H9 (cell line): ENCODE measurements around the gene TRMT112. TPM values are rescaled to one million over a fixed set of nuclear protein-coding genes. Genes with fewer than 3 reads are reported as not detected.

Experiments
- DNase-seq: peaks from one replicate; pipeline ENCODE4 v3.0.0-alpha.2; 2017
- H2AFZ ChIP-seq: one replicate; pipeline ENCODE4 v1.6.1; 2013; ENCODE audit warnings: mild to moderate bottlenecking, low read length, control low read depth, moderate library complexity
- H2AK5ac ChIP-seq: 2 replicates; pipeline ENCODE4 v1.6.1; 2013; ENCODE audit warnings: low read length, control low read depth, mixed read lengths; ENCODE audit not compliant: insufficient read length
- H2BK120ac ChIP-seq: one replicate; pipeline ENCODE4 v1.6.1; 2013; ENCODE audit warnings: low read depth, mild to moderate bottlenecking, low read length, control low read depth, inconsistent platforms; ENCODE audit not compliant: poor library complexity, severe bottlenecking
- H2BK12ac ChIP-seq: 2 replicates; pipeline ENCODE4 v1.6.1; 2013; ENCODE audit warnings: low read length, control low read depth, mixed read lengths, low read depth; ENCODE audit not compliant: insufficient read length
- H2BK15ac ChIP-seq: 2 replicates; pipeline ENCODE4 v1.6.1; 2013; ENCODE audit warnings: low read depth, low read length, control low read depth
- H2BK20ac ChIP-seq: one replicate; pipeline ENCODE4 v1.6.1; 2013; ENCODE audit warnings: low read depth, mild to moderate bottlenecking, low read length, control low read depth, inconsistent platforms; ENCODE audit not compliant: poor library complexity, severe bottlenecking
- H2BK5ac ChIP-seq: 2 replicates; pipeline ENCODE4 v1.6.1; 2013; ENCODE audit warnings: low read length, control low read depth, mixed read lengths; ENCODE audit not compliant: insufficient read length
- H3K14ac ChIP-seq: 2 replicates; pipeline ENCODE4 v1.6.1; 2013; ENCODE audit warnings: low read length, control low read depth; ENCODE audit not compliant: insufficient read depth
- H3K18ac ChIP-seq: 2 replicates; pipeline ENCODE4 v1.6.1; 2013; ENCODE audit warnings: low read depth, mild to moderate bottlenecking, mixed read lengths, low read length, control low read depth; ENCODE audit not compliant: insufficient read length
- H3K23ac ChIP-seq: 2 replicates; pipeline ENCODE4 v1.6.1; 2013; ENCODE audit warnings: low read length, control low read depth, mixed read lengths, low read depth; ENCODE audit not compliant: insufficient read length
- H3K23me2 ChIP-seq: 2 replicates; pipeline ENCODE4 v1.6.1; 2013; ENCODE audit warnings: low read depth, mild to moderate bottlenecking, mixed read lengths, low read length, control low read depth; ENCODE audit not compliant: insufficient read length, poor library complexity, severe bottlenecking
- H3K27ac ChIP-seq: 2 replicates; pipeline ENCODE4 v1.5.1; 2013; ENCODE audit warnings: low read length, control low read depth, mixed read lengths, low read depth; ENCODE audit not compliant: insufficient read length
- H3K27me3 ChIP-seq: 2 replicates; pipeline ENCODE4 v1.6.1; 2013; ENCODE audit warnings: low read length, control low read depth, inconsistent platforms; ENCODE audit not compliant: insufficient read depth
- H3K4ac ChIP-seq: 2 replicates; pipeline ENCODE4 v1.6.1; 2013; ENCODE audit warnings: low read depth, mild to moderate bottlenecking, control low read depth, inconsistent platforms, low read length, moderate library complexity
- H3K4me1 ChIP-seq: 2 replicates; pipeline ENCODE4 v1.6.1; 2013; ENCODE audit warnings: low read length, control low read depth, inconsistent platforms; ENCODE audit not compliant: insufficient read depth
- H3K4me2 ChIP-seq: 2 replicates; pipeline ENCODE4 v1.6.1; 2013; ENCODE audit warnings: low read length, control low read depth, mixed read lengths; ENCODE audit not compliant: insufficient read length, insufficient read depth
- H3K56ac ChIP-seq: 2 replicates; pipeline ENCODE4 v1.6.1; 2013; ENCODE audit warnings: low read depth, mild to moderate bottlenecking, mixed read lengths, low read length, control low read depth; ENCODE audit not compliant: insufficient read length
- H3K79me1 ChIP-seq: 2 replicates; pipeline ENCODE4 v1.6.1; 2013; ENCODE audit warnings: low read depth, mild to moderate bottlenecking, moderate library complexity, low read length, control low read depth, inconsistent platforms; ENCODE audit not compliant: insufficient read depth, poor library complexity, severe bottlenecking
- H3K79me2 ChIP-seq: 2 replicates; pipeline ENCODE4 v1.6.1; 2013; ENCODE audit warnings: low read length, control low read depth, inconsistent platforms; ENCODE audit not compliant: insufficient read depth
- H3K9ac ChIP-seq: 2 replicates; pipeline ENCODE4 v1.6.1; 2013; ENCODE audit warnings: low read length, control low read depth, mixed read lengths; ENCODE audit not compliant: insufficient read length; ENCODE audit errors: extremely low read depth
- H3K9me3 ChIP-seq: one replicate; pipeline ENCODE4 v1.6.1; 2013; ENCODE audit warnings: low read depth, low read length, inconsistent platforms; ENCODE audit not compliant: control insufficient read depth
- H3T11ph ChIP-seq: one replicate; pipeline ENCODE4 v1.6.1; 2013; ENCODE audit warnings: mild to moderate bottlenecking, low read length, control low read depth, inconsistent platforms
- H4K20me1 ChIP-seq: one replicate; pipeline ENCODE4 v1.6.1; 2013; ENCODE audit not compliant: control insufficient read depth, insufficient read length, insufficient read depth
- H4K5ac ChIP-seq: 2 replicates; pipeline ENCODE4 v1.6.1; 2013; ENCODE audit warnings: low read depth, mild to moderate bottlenecking, mixed read lengths, low read length, control low read depth; ENCODE audit not compliant: insufficient read length
- H4K8ac ChIP-seq: replicated peaks from 2 replicates; pipeline ENCODE4 v1.6.1; 2013; ENCODE audit warnings: low read length, control low read depth, mixed read lengths, low read depth; ENCODE audit not compliant: insufficient read length
- H4K91ac ChIP-seq: 2 replicates; pipeline ENCODE4 v1.6.1; 2013; ENCODE audit warnings: low read depth, mild to moderate bottlenecking, moderate library complexity, mixed read lengths, low read length, control low read depth; ENCODE audit not compliant: insufficient read length
- H3K27ac Mint-ChIP-seq, 3 experiments: 2 replicates in 2 of 3; 3 replicates in 1 of 3; pipeline ENCODE4 v1.8.0; 2020 to 2021; ENCODE audit warnings: mixed read lengths in 3 of 3, mild to moderate bottlenecking in 1 of 3, moderate library complexity in 1 of 3
- H3K27me3 Mint-ChIP-seq: 2 replicates; pipeline ENCODE4 v1.8.0; 2021; ENCODE audit warnings: low read depth, mild to moderate bottlenecking, moderate library complexity, mixed read lengths
- H3K36me3 Mint-ChIP-seq, 3 experiments: 2 replicates in 2 of 3; 3 replicates in 1 of 3; pipeline ENCODE4 v1.8.0; 2020 to 2021; ENCODE audit warnings: low read depth in 3 of 3, mixed read lengths in 3 of 3; ENCODE audit not compliant: insufficient read depth in 1 of 3
- H3K4me1 Mint-ChIP-seq, 2 experiments: 2 replicates each; pipeline ENCODE4 v1.8.0; 2020; ENCODE audit warnings: mixed read lengths in 2 of 2
- H3K4me3 Mint-ChIP-seq, 2 experiments: 2 replicates in 1 of 2; 3 replicates in 1 of 2; pipeline ENCODE4 v1.8.0; 2020 to 2021; ENCODE audit warnings: mild to moderate bottlenecking in 2 of 2, mixed read lengths in 2 of 2, moderate library complexity in 1 of 2
- H3K9me3 Mint-ChIP-seq, 2 experiments: 2 replicates in 1 of 2; 3 replicates in 1 of 2; pipeline ENCODE4 v1.8.0; 2020; ENCODE audit warnings: mild to moderate bottlenecking in 2 of 2, mixed read lengths in 2 of 2, moderate library complexity in 1 of 2
- WGBS: extraction: QIAGEN DNeasy Blood & Tissue Kit; methylation state at CpG from one replicate; pipeline ENCODE4 v1.1.7; 2013; ENCODE audit warnings: missing lambda C conversion rate, low lambda C conversion rate, mixed read lengths; ENCODE audit not compliant: insufficient read length; ENCODE audit errors: extremely low coverage; 5-methylcytosine and 5-hydroxymethylcytosine counted together
- total RNA-seq: library from RNA; stranded (reverse); gene quantifications from 2 replicates; pipeline ENCODE4 v1.2.1, GENCODE V29; 2021
- TF ChIP-seq, protein P1 (sequence below): fragments of 200-600 bp; sonication (generic); conservative IDR thresholded peaks from 3 replicates; pipeline ENCODE4 v1.8.0; 2021; ENCODE audit warnings: antibody characterized with exemption, mild to moderate bottlenecking

Gene TRMT112
- total RNA-seq, 1 experiment from 2014 or later, result 315 TPM

DNA sequence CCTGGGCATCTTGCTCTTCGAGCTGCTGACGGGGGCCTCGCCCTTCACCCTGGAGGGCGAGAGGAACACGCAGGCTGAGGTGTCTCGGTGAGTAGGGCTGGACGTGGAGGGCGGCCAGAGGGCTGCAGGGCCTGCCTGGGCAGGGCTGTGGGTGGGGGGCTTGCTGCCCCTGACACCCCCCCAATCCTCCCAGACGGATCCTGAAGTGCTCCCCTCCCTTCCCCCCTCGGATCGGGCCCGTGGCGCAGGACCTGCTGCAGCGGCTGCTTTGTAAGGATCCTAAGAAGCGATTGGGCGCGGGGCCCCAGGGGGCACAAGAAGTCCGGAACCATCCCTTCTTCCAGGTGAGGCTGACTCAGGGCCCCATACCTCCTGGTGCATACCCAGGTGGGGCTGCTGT is 44.3 kb upstream of the TRMT112 start:
- no peak overlapping the region for H3K4me2 ChIP-seq
- H3K18ac ChIP-seq, result no peak overlapping the region
- no peak overlapping the region for H2BK12ac ChIP-seq
- H3K9ac ChIP-seq, result no peak overlapping the region
- no peaks in the 10 kb centered on the region; the same call in 1 of the 2 replicates for H3K27me3 ChIP-seq
- no peak overlapping the region for H3K14ac ChIP-seq
- no peak overlapping the region for H3K4ac ChIP-seq
- no peak overlapping the region for H2BK120ac ChIP-seq
- H3K56ac ChIP-seq, result no peak overlapping the region
- H3K4me1 Mint-ChIP-seq, result peaks cover 9 to 25% of the 10 kb centered on the region in 2 experiments
- H4K8ac ChIP-seq, result no peak overlapping the region
- H3K27ac Mint-ChIP-seq, result no peak overlapping the region
- H2AFZ ChIP-seq, result no peak overlapping the region
- H2BK20ac ChIP-seq, result no peak overlapping the region
- H3K23me2 ChIP-seq, result peaks cover 12% of the 10 kb centered on the region
- no peak overlapping the region for H2AK5ac ChIP-seq
- no peaks in the 10 kb centered on the region for H3K9me3 Mint-ChIP-seq
- H3T11ph ChIP-seq, result no peak overlapping the region
- no peaks in the 10 kb centered on the region for H3K79me1 ChIP-seq
- no peak overlapping the region for H3K23ac ChIP-seq
- no peak overlapping the region for H3K4me3 Mint-ChIP-seq
- no peak for DNase-seq
- H3K79me2 ChIP-seq, result no peaks in the 10 kb centered on the region
- H4K20me1 ChIP-seq, result peaks cover 2% of the 10 kb centered on the region
- TF ChIP-seq, protein P1, sequence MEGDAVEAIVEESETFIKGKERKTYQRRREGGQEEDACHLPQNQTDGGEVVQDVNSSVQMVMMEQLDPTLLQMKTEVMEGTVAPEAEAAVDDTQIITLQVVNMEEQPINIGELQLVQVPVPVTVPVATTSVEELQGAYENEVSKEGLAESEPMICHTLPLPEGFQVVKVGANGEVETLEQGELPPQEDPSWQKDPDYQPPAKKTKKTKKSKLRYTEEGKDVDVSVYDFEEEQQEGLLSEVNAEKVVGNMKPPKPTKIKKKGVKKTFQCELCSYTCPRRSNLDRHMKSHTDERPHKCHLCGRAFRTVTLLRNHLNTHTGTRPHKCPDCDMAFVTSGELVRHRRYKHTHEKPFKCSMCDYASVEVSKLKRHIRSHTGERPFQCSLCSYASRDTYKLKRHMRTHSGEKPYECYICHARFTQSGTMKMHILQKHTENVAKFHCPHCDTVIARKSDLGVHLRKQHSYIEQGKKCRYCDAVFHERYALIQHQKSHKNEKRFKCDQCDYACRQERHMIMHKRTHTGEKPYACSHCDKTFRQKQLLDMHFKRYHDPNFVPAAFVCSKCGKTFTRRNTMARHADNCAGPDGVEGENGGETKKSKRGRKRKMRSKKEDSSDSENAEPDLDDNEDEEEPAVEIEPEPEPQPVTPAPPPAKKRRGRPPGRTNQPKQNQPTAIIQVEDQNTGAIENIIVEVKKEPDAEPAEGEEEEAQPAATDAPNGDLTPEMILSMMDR, result no peak
- H2BK5ac ChIP-seq, result no peak overlapping the region
- peaks cover 16 to 49% (median 40%) of the 10 kb centered on the region in 3 experiments for H3K36me3 Mint-ChIP-seq
- H3K27ac ChIP-seq, result no peak overlapping the region
- WGBS, result no CpG with 5 or more reads among the region's 18 CpGs
- H2BK15ac ChIP-seq, result no peak overlapping the region
- H3K9me3 ChIP-seq, result no peaks in the 10 kb centered on the region
- no peak overlapping the region for H4K91ac ChIP-seq
- no peaks in the 10 kb centered on the region for H3K27me3 Mint-ChIP-seq
- H4K5ac ChIP-seq, result no peak overlapping the region
- peaks cover 2% of the 10 kb centered on the region; the same call in 1 of the 2 replicates for H3K4me1 ChIP-seq
